Right lobe of liver (tissue), 6 donors: ENCODE results near the gene AFF4. TPM values are rescaled to one million over a fixed set of nuclear protein-coding genes. Genes with fewer than 3 reads are reported as not detected.
A peak's percentile ranks its signal among the peaks of the same experiment; 100 is the strongest.

Source experiments
- ATAC-seq, 4 donors: fragments of 200-7000 bp; cut with Tn5 transposase; one replicate each; pipeline ENCODE4 v1.9.1; 2020; ENCODE audit warnings: mild to moderate bottlenecking in 4 of 4, moderate library complexity in 4 of 4
- DNase-seq, 3 donors: peaks; one replicate each; pipeline ENCODE4 v3.0.0-alpha.2; 2020
- H3K27ac ChIP-seq, 3 donors: fragments of 200-600 bp; one replicate each; pipeline ENCODE4 v1.8.0; 2022
- H3K27me3 ChIP-seq, 2 donors: fragments of 200-600 bp; one replicate each; pipeline ENCODE4 v1.8.0; 2022
- H3K36me3 ChIP-seq, 4 donors: fragments of 200-600 bp; sonication (generic) in 1 of 4; one replicate each; pipeline versions ENCODE4 v1.5.1 to v1.8.0; 2017 to 2022; ENCODE audit warnings: control low read depth in 1 of 4
- H3K4me1 ChIP-seq, 4 donors: fragments of 200-600 bp; sonication (generic) in 1 of 4; one replicate each; pipeline versions ENCODE4 v1.5.1 to v1.8.0; 2017 to 2022; ENCODE audit warnings: control low read depth in 1 of 4
- H3K4me3 ChIP-seq, 3 donors: fragments of 200-600 bp; one replicate each; pipeline ENCODE4 v1.8.0; 2022
- H3K9me3 ChIP-seq, 4 donors: fragments of 200-600 bp; sonication (generic) in 1 of 4; one replicate each; pipeline versions ENCODE4 v1.5.1 to v1.8.0; 2017 to 2022; ENCODE audit warnings: control low read depth in 1 of 4
- POLR2A ChIP-seq: fragments of 450-650 bp; IDR thresholded peaks from one replicate; pipeline ENCODE4 v1.6.1; 2017; ENCODE audit warnings: antibody characterized with exemption, mild to moderate bottlenecking
- WGBS: methylation state at CpG from one replicate; pipeline ENCODE4 v1.1.6; 2018; ENCODE audit warnings: low coverage, low lambda C conversion rate; ENCODE audit not compliant: insufficient coverage; ENCODE audit errors: missing lambda C conversion rate; 5-methylcytosine and 5-hydroxymethylcytosine counted together
- intact Hi-C, 2 donors: fragments of 100-400 bp; cut with DNase I; formaldehyde crosslinking; loops; one replicate each; pipeline versions ENCODE4 v1.11.2 to v1.14.1; 2022
- total RNA-seq, 6 experiments: library from RNA; depleted of rRNA in 2 of 6; stranded (reverse); fragments of >200 nt in 2 of 6; fragmentation: NEBNext Ultra II Directional in 3 of 6; extraction: Animal tissue kit (Norgen Biotek cat#: 25700) in 3 of 6; gene quantifications; one replicate each; pipeline versions ENCODE4 v1.1.0 to v1.2.4, GENCODE V29; 2016 to 2023
- TF ChIP-seq, protein P1 (sequence below), 4 donors: fragments of 200-600 bp in 3 of 4; fragments of 450-650 bp in 1 of 4; IDR thresholded peaks; one replicate each; pipeline versions ENCODE4 v1.5.1 to v1.8.0; 2016 to 2022; ENCODE audit warnings: antibody characterized with exemption in 4 of 4, mild to moderate bottlenecking in 2 of 4
- donor health status: DM: no; HTN: yes; CAD: no.
- donor health status: DM: no; HTN: no; CAD: no.
- donor health status: DM: no; HTN: no; CAD: no.
- donor health status: DM: no; HTN: yes; CAD: no.
- donor health status: DM: no; HTN: yes; CAD: no.

Gene AFF4
- total RNA-seq, 6 experiments from 2014 or later = 16.4 to 26.8 (median 20.2) TPM

DNA sequence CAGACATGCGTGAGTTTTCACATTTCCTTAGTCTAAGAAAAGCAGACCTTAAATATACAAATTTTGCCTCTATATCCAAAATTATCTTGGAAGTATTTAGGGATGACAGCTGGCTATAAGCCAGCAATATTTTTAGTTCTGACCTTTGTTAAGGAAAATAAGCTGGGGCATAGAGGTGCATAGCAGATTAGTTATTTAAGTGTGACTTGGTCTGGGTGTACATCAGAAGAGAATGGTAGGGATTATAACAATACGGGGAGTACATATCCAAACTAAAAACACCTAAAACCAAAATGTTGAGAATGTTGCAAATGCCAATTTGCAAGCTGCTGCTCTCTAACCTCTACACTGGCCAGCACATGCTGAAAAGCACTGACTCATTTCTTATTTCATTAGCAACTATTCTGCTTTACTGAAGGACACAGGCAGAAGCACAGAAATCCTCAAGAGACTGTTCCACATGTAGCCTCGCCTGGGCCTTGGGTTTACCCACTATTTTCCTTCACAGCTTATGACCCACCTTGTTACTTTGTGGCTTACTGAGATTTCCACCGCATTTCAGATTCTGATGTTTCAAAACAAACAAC, 67.6 kb downstream of the AFF4 start:
- Histone ChIP-seq H3K9me3 (no peaks in the 10 kb centered on the region), H3K27ac (no peak overlapping the region), H3K36me3 (peaks cover 4 to 85% (median 48%) of the 10 kb centered on the region in 4 donors), H3K27me3 (no peaks in the 10 kb centered on the region), H3K4me1 (no peaks in the 10 kb centered on the region), H3K4me3 (no peak overlapping the region)
- TF ChIP-seq POLR2A = no peak
- TF ChIP-seq, protein P1, sequence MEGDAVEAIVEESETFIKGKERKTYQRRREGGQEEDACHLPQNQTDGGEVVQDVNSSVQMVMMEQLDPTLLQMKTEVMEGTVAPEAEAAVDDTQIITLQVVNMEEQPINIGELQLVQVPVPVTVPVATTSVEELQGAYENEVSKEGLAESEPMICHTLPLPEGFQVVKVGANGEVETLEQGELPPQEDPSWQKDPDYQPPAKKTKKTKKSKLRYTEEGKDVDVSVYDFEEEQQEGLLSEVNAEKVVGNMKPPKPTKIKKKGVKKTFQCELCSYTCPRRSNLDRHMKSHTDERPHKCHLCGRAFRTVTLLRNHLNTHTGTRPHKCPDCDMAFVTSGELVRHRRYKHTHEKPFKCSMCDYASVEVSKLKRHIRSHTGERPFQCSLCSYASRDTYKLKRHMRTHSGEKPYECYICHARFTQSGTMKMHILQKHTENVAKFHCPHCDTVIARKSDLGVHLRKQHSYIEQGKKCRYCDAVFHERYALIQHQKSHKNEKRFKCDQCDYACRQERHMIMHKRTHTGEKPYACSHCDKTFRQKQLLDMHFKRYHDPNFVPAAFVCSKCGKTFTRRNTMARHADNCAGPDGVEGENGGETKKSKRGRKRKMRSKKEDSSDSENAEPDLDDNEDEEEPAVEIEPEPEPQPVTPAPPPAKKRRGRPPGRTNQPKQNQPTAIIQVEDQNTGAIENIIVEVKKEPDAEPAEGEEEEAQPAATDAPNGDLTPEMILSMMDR (IDR thresholded peaks at IDR 0.05) = no peak
- intact Hi-C loops = no loop called here
- DNase-seq (no peak), ATAC-seq (peak in 1 of 4 donors; percentile 16)
- 92% methylated on average over 4 of the region's 4 CpGs for WGBS

DNA sequence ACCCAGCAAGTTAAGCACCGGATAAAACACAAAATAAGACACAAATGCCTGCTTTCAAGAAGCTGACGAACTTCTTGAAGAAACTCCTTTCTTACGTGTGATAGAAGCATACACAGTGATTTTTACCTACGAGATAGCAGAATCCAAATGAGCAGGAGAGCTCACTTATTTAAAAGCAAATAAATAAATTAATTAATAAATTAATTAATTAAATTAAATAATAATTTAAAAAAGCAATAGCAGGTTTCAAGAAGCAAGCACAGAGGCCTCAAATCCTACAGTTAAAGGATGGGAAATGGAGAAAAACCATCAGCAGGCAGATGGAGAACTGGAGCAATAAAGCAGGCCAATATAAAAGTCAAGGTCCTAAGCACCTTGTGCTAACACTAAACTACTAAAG, 72.6 kb downstream of the AFF4 start:
- 95% methylated on average over 4 of the region's 4 CpGs for WGBS
- no peak for TF ChIP-seq POLR2A
- TF ChIP-seq, protein P1 (IDR thresholded peaks at IDR 0.05) = no peak
- no peak for DNase-seq
- Histone ChIP-seq H3K27me3 (no peaks in the 10 kb centered on the region), H3K4me1 (no peaks in the 10 kb centered on the region), H3K9me3 (no peaks in the 10 kb centered on the region), H3K36me3 (peaks cover 6 to 95% (median 56%) of the 10 kb centered on the region in 4 donors), H3K27ac (no peak overlapping the region), H3K4me3 (no peak overlapping the region)
- ATAC-seq = no peak
- intact Hi-C loops = no loop called here

DNA sequence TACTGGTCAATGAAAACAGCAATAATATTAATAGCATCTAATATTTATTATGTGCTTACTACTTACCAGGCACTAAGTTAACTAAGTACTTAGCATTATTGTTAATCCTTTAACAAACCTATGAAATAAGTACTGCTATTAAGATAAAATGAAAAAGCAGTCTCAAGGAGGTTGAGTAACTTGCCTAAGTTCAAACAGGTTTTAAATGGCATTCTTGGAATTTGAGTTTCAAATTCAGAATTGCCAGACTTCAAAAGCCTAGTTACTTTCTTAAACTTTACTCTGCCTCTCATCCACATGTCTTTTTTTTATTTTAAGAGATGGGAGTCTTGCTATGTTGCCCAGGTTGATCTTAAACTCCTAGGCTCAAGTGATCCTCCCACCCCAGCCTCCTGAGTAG, 73.9 kb downstream of the AFF4 start:
- ATAC-seq (no peak), DNase-seq (no peak)
- Histone ChIP-seq H3K4me1 (no peaks in the 10 kb centered on the region), H3K27ac (no peak overlapping the region), H3K27me3 (no peaks in the 10 kb centered on the region), H3K9me3 (no peaks in the 10 kb centered on the region), H3K4me3 (no peak overlapping the region), H3K36me3 (peaks cover 8 to 92% (median 59%) of the 10 kb centered on the region in 4 donors)
- intact Hi-C loops = loop anchor here in 1 of 2 donors (10.0 kb wide), 1 partner anchor 65 kb away; no protein-coding TSS in a partner anchor
- TF ChIP-seq, protein P1 (IDR thresholded peaks at IDR 0.05) = no peak
- TF ChIP-seq POLR2A = peak; percentile 3

DNA sequence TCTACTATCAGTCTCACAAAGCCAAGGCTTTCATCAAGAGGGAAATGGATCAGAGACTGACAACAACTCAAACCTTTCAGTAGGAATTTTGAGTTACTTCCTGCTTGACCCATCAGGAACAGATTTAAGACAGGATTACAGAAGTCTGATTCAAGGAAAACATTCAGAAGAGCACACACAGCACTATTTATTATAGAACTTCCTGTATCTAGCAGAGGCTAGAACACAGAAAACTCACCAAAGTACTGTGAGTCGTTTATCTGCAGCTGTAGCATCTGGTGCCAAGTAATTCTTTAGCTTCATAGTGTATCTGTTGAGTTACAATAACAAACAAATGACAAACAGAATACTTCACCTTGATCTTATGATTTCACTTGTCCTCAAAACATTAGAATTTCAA, 76.2 kb downstream of the AFF4 start:
- no peak for DNase-seq
- Histone ChIP-seq H3K36me3 (peaks cover 8 to 91% (median 51%) of the 10 kb centered on the region in 4 donors), H3K4me3 (no peak overlapping the region), H3K4me1 (no peaks in the 10 kb centered on the region), H3K27ac (no peak overlapping the region), H3K9me3 (no peaks in the 10 kb centered on the region), H3K27me3 (no peaks in the 10 kb centered on the region)
- WGBS = 6% methylated on average over 1 of the region's 1 CpG
- TF ChIP-seq POLR2A = no peak
- TF ChIP-seq, protein P1 (IDR thresholded peaks at IDR 0.05) = no peak
- intact Hi-C loops = loop anchor here in 1 of 2 donors (10.0 kb wide), 1 partner anchor 62 kb away; no protein-coding TSS in a partner anchor
- ATAC-seq = peak; percentile 11 to 56 (median 33)
